ENCODE measurements around the gene DGKB. TPM values are rescaled to one million over a fixed set of nuclear protein-coding genes. Genes with fewer than 3 reads are reported as not detected.

The DGKB gene
- total RNA-seq, 1 donor from 2014 or later = 5.5 TPM

DNA sequence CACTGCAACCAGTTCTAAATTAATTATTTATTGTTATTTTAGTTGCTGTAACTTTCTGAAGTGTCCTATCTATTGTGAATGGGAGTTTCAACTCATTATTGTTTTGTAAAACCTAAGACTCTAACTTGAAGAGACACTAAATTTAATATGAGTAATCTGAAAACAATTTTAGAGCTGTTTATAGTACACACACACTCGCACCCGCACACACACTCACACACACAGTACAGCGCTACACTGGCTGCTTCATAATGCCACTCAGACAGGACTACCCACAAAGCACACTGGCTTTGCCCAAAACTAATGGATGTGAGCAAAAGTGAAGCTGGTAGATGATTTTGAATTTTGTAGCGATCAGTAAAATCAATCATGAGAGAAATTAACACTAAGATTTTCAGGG lies 674.2 kb downstream of the DGKB start:
- Histone ChIP-seq H3F3A (ENCODE audit: low read depth) (no peaks in the 10 kb centered on the region), H3K27me3 (no peaks in the 10 kb centered on the region), H3K9ac (no peak overlapping the region), H4K20me1 (ENCODE audit: low read depth) (no peaks in the 10 kb centered on the region), H3K4me1 (peaks cover 7% of the 10 kb centered on the region), H3K9me3 (ENCODE audit: low read depth) (no peaks in the 10 kb centered on the region), H3K36me3 (no peaks in the 10 kb centered on the region), H3K4me3 (no peak overlapping the region), H3K4me2 (no peak overlapping the region), H3K27ac (no peak overlapping the region), H3K79me2 (ENCODE audit: low read depth) (no peaks in the 10 kb centered on the region), H2AFZ (replicated peaks) (no peak overlapping the region)
- no peak overlapping the region for H3K4me3 Mint-ChIP-seq
- H3K27ac Mint-ChIP-seq = peak overlapping the region; percentile 85
- H3K36me3 Mint-ChIP-seq = no peaks in the 10 kb centered on the region
- peaks cover 6% of the 10 kb centered on the region for H3K4me1 Mint-ChIP-seq
- DNase-seq (ENCODE audit: low spot score) = no peak
- no peaks in the 10 kb centered on the region for H3K27me3 Mint-ChIP-seq (ENCODE audit: insufficient read depth, low read depth)
- no peaks in the 10 kb centered on the region for H3K9me3 Mint-ChIP-seq
- TF ChIP-seq EZH2 (IDR thresholded peaks at IDR 0.05) = no peak
- TF ChIP-seq EZH2phosphoT487 (IDR thresholded peaks at IDR 0.05) = no peak
- TF ChIP-seq, protein P1, sequence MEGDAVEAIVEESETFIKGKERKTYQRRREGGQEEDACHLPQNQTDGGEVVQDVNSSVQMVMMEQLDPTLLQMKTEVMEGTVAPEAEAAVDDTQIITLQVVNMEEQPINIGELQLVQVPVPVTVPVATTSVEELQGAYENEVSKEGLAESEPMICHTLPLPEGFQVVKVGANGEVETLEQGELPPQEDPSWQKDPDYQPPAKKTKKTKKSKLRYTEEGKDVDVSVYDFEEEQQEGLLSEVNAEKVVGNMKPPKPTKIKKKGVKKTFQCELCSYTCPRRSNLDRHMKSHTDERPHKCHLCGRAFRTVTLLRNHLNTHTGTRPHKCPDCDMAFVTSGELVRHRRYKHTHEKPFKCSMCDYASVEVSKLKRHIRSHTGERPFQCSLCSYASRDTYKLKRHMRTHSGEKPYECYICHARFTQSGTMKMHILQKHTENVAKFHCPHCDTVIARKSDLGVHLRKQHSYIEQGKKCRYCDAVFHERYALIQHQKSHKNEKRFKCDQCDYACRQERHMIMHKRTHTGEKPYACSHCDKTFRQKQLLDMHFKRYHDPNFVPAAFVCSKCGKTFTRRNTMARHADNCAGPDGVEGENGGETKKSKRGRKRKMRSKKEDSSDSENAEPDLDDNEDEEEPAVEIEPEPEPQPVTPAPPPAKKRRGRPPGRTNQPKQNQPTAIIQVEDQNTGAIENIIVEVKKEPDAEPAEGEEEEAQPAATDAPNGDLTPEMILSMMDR (IDR thresholded peaks at IDR 0.05) = no peak

GRCh38 chr7:14226126-14226525 lies 676.4 kb downstream of the DGKB start:
- Histone ChIP-seq H3K36me3 (no peaks in the 10 kb centered on the region), H3K4me2 (no peak overlapping the region), H3K4me1 (no peaks in the 10 kb centered on the region), H3K79me2 (ENCODE audit: low read depth) (no peaks in the 10 kb centered on the region), H4K20me1 (ENCODE audit: low read depth) (no peaks in the 10 kb centered on the region), H3K9me3 (ENCODE audit: low read depth) (no peaks in the 10 kb centered on the region), H3K9ac (no peak overlapping the region), H3K27ac (no peak overlapping the region), H2AFZ (replicated peaks) (no peak overlapping the region), H3K4me3 (no peak overlapping the region), H3F3A (ENCODE audit: low read depth) (no peaks in the 10 kb centered on the region), H3K27me3 (no peaks in the 10 kb centered on the region)
- TF ChIP-seq EZH2phosphoT487 (IDR thresholded peaks at IDR 0.05) (no peak), EZH2 (IDR thresholded peaks at IDR 0.05) (no peak)
- TF ChIP-seq, protein P1 (IDR thresholded peaks at IDR 0.05) = no peak
- H3K27me3 Mint-ChIP-seq (ENCODE audit: insufficient read depth, low read depth) = no peaks in the 10 kb centered on the region
- H3K9me3 Mint-ChIP-seq = no peaks in the 10 kb centered on the region
- no peak overlapping the region for H3K27ac Mint-ChIP-seq
- H3K4me1 Mint-ChIP-seq = no peaks in the 10 kb centered on the region
- no peak overlapping the region for H3K4me3 Mint-ChIP-seq
- DNase-seq (ENCODE audit: low spot score) = no peak
- no peaks in the 10 kb centered on the region for H3K36me3 Mint-ChIP-seq

DNA sequence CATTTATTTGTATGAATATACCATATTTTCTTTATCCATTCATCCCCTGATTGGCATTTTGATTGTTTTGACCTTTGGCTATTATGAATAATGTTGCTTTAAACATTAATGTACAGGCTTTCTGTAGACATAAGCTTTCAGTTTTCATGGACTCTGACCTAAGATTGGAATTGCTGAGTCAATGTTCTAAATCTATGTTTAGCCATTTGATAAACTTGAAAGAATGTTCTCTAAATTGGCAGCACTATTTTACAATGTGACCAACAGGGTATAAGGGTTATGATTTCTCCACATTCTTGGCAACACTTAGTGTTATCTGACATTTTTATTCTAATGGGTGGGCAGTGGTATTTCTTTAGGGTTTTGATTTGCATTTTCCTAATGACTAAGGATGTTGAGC lies 683.4 kb downstream of the DGKB start:
- H3K9me3 ChIP-seq (ENCODE audit: low read depth) = no peaks in the 10 kb centered on the region
- Mint-ChIP-seq H3K27ac (no peak overlapping the region), H3K36me3 (no peaks in the 10 kb centered on the region), H3K4me1 (no peaks in the 10 kb centered on the region), H3K27me3 (ENCODE audit: insufficient read depth, low read depth) (no peaks in the 10 kb centered on the region), H3K4me3 (no peak overlapping the region), H3K9me3 (no peaks in the 10 kb centered on the region)
- H3K27ac ChIP-seq = no peak overlapping the region
- H3K9ac ChIP-seq = no peak overlapping the region
- no peaks in the 10 kb centered on the region for H3F3A ChIP-seq (ENCODE audit: low read depth)
- H2AFZ ChIP-seq (replicated peaks) = no peak overlapping the region
- H3K27me3 ChIP-seq = no peaks in the 10 kb centered on the region
- TF ChIP-seq, protein P1 (IDR thresholded peaks at IDR 0.05) = no peak
- TF ChIP-seq EZH2 (IDR thresholded peaks at IDR 0.05) (no peak), EZH2phosphoT487 (IDR thresholded peaks at IDR 0.05) (no peak)
- no peak for DNase-seq (ENCODE audit: low spot score)
- H3K4me3 ChIP-seq = no peak overlapping the region
- no peaks in the 10 kb centered on the region for H4K20me1 ChIP-seq (ENCODE audit: low read depth)
- no peaks in the 10 kb centered on the region for H3K36me3 ChIP-seq
- H3K79me2 ChIP-seq (ENCODE audit: low read depth) = no peaks in the 10 kb centered on the region
- no peak overlapping the region for H3K4me2 ChIP-seq
- H3K4me1 ChIP-seq = peaks cover under 1% of the 10 kb centered on the region
